ENCODE results near the gene BCL11A.

- TF ChIP-seq, protein P1, sequence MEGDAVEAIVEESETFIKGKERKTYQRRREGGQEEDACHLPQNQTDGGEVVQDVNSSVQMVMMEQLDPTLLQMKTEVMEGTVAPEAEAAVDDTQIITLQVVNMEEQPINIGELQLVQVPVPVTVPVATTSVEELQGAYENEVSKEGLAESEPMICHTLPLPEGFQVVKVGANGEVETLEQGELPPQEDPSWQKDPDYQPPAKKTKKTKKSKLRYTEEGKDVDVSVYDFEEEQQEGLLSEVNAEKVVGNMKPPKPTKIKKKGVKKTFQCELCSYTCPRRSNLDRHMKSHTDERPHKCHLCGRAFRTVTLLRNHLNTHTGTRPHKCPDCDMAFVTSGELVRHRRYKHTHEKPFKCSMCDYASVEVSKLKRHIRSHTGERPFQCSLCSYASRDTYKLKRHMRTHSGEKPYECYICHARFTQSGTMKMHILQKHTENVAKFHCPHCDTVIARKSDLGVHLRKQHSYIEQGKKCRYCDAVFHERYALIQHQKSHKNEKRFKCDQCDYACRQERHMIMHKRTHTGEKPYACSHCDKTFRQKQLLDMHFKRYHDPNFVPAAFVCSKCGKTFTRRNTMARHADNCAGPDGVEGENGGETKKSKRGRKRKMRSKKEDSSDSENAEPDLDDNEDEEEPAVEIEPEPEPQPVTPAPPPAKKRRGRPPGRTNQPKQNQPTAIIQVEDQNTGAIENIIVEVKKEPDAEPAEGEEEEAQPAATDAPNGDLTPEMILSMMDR (optimal IDR thresholded peaks at IDR 0.05 in 1 of 3, IDR thresholded peaks at IDR 0.05 in 1 of 3, conservative IDR thresholded peaks at IDR 0.05 in 1 of 3; ENCODE audit: extremely low read depth in 1 of 3, insufficient read depth in 2 of 3, low read length in 3 of 3) = no peak
- TF ChIP-seq EZH2 (IDR thresholded peaks at IDR 0.05; ENCODE audit: low read length) = no peak
These were observed 56.5 kb downstream of the BCL11A start for GRCh38 chr2:60496956-60497355.

All from keratinocyte (primary cell).